HG02642 (cell line): ENCODE results near the gene ADORA1.

Experiments
- ATAC-seq: cut with Tn5 transposase; IDR thresholded peaks from one replicate; pipeline ENCODE4 v1.9.1; 2021; ENCODE audit warnings: mild to moderate bottlenecking; ENCODE audit not compliant: unreplicated experiment, poor library complexity

Gene ADORA1

DNA sequence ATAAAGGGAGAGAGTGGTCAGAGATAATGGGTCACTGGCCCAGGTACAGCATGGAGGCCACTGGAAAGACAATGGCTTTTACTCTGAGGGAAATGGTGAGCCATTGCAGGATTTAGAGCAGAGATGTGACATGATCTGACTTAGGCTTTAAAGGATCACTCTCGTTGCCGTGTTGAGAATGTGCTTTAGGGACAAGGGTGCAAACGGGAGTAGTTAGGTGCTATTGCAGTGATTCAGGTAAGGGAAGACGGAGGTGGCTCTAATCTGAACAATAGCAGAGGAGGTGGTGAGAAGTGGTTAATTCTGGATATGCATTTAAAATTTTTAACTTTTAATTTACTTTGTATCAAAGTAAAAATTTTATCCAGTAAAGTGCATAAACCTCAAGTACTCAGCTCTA, 9.8 kb downstream of the ADORA1 start:
- ATAC-seq, result no peak

DNA sequence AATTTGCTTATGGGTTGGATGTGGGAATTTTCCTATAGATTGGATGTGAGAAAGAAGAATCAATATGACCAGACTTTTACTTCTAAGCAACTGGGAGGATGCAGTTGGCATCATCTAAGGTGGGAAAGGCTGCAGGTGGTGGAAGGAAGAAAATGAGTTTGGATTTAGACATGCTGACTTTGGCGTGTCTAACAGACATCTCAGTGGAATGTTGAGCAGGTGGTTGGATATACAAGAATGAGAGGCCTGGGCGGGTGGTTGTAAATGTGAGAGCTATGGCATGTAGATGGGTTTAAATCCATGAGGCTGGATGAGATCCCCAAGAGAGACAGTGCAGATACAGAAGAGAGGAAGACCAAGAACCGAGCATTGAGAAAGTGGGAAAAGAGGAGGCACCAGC, 10.5 kb downstream of the ADORA1 start:
- no peak for ATAC-seq

DNA sequence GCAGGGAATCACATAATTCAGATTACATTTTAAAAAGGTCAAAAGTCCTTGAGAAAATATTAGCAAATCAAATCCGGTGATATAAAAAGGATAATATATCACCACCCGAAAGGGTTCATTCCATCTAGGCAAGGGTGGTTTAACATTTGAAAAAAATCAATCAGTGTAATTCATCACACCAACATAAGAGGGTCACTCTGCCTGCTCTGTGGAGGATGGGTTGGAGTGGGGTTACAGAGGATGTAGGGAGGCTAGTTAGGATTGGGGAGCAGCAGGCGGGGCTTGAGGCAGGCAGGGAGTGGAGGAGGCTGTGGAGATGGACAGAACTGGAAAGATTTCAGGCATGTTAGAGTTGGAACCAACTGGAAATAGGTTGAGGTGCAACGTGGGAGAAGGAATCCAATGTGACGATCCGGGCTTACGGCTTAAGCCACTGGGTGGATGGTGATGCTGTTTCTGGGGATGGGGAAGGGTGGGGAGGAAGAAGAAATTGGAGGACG, 12.5 kb downstream of the ADORA1 start:
- ATAC-seq, result no peak

DNA sequence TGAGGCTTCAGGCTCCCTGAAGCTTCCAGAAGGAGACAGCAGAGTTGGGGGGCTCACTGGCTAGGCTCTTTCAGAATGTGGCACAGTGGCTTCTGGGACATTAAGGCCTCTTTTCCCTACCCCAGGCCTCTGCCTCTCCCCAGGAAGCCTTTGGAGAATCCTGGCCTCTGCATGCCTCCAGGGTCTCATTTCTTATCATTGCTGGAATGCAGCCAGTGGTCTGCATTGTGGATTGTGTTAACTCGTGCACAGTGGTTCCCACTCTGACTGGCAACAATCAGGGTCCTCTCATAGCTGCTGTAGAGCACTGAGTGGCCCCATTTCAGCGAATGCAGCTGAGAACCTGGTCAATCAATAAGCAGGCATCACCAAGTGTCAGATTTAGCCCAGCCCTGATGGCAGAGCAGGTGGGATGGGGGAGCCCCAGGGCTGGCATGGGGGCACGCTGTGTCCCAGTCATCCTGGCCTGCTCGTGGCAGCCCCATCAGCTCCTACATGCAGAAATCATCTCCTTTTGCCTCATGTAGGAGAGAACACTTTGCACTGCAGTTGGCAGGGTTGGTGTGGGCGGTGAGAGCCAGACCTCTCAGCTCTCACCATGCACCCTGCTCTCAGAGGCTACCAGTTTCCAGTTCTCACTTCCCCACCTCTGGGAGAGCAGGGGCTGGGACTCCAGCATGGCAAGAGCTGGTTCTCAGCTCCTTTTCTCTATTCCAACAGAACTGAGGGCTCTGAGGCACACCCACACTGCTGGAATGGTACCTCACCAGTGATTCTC, 13.4 kb downstream of the ADORA1 start:
- ATAC-seq, result no peak

DNA sequence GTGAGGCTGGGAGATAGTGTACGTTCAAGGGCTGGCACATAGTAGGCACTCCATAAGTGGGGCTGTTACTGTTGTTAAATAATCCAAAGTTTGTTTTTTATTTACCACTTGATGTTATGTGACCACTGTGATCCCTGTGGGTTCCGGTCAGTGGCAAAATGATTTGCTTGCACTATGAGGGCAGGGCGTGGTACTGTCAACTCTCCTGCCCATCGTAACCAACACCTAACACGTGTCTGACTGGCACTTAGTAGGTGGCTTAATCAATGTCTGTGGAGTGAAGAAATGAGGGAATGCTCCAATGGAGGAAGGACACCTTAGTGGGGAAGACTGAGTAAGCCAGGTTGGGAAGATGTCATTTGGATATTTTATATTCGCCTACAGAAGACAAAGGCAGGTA, 14.6 kb downstream of the ADORA1 start:
- no peak for ATAC-seq

DNA sequence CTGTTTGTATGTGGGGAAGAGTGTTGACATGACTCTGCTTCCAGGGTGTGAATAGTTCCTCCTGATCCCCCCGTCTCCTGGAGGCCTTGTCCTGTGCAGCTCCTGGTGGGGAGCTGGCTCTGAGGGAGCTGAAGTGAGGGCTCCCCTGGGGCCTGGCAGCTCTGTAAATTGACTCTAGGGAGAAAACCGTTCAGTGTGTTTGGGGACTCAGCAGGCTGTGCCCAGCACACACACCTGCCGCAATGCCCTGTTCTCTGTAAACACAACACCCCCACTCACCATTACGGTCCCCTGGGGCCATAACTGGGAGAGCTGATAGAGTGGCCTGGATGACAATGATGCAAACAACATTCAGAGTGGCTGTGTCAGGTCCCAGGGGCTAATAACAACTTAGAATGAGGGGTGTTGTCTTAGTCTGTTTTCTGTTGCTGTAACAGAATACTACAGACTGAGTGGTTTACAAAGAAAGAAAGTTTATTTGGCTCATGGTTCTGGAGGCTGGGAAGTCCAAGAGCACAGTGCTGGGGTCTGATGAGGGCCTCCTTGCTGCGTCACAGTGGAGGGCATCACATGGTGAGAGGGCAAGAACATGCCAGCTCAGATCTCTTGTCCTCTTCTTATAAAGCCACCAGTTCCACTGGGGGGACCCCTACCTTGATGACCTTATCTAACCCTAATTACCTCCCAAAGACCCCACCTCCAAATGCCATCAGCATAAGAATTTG, 15.3 kb downstream of the ADORA1 start:
- no peak for ATAC-seq

DNA sequence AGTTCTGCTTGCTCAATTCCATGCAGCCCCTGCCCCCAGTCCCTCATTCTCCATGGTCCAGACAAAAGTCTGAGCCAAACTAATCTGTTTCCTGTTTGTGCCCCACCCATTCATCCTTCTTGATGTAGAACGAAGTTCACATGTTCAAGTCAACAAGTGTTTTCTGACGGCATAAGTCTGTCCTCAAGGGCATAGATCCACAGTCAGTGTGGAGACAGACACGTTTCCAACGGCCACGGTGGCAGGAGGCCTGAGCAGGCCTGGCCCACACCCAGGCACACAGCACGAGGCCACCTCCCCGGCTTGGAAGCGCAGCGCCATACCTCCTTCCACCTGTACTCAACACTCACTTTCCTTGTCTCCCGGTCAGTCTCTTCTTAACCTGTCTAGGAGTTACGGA, 16.1 kb downstream of the ADORA1 start:
- ATAC-seq, result no peak

DNA sequence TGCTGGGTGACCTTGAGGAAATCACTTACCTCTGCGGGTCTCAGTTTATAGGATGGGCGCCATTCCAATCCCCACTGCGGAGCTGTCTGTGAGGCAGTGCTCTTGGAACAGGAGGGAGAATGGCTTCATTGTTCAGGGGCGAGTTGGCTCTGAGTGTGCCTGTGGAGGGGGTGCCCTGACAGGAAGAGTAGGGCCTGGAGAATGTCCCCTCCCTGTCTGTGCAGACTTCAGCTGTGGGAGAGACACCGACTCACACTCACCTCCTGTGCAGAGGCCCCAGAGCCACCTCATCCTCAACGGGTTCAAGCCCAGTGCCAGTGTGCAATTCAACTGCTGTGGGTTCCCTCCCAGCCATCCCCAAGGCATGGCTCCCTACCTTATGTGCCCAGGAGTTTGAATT, 17.1 kb downstream of the ADORA1 start:
- no peak for ATAC-seq

DNA sequence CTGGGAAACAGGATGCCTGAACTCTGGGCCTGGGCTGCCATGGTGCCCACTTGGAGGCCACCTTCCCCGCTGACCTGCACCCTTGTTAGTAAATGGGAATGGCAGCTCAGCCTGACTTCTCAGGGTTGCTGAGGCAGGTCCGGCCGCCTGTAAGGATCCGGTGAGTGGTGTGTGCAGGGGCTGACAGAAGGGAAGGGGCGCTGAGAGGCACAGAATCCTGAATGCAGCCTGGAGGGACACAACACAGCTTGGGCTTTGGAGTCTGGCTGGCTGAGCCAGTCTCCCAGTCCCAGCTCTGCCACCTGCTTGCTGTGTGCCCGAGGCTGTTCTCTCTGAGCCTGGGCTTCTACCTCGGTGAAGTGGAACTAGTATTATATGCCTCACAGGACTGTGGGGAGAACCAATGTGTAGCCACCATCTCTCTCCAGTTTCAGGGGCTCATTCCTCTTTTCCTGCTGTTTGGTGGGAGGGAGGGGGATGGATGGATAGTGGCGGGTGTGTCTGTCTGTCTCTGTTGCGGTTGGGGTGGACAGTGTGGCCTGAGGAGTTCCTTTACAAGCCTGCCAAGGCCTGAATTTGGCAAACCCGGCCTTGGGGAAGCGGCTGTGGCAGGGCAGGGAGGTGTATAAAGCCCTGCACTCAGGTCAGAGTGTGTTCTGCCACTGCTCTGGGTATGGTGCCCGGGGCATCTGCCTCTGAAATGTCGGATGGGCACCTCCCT, 18.0 kb downstream of the ADORA1 start:
- ATAC-seq, result no peak

DNA sequence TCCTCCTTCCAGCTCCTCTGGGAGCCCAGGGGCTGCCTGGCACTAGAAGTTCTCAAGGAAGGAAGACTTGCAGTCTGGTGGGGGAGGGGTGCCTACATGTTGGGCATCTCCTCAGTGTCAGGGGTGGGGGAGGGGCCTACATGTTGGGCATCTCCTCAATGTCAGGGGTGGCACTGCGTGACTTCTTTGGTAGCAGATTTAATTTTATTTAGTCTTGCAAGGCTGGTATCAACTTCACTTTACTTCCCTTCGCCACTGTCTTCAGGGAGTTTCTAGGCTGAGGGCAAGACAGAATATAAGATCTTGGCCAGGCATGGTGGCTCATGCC, 18.5 kb downstream of the ADORA1 start:
- ATAC-seq, result no peak

DNA sequence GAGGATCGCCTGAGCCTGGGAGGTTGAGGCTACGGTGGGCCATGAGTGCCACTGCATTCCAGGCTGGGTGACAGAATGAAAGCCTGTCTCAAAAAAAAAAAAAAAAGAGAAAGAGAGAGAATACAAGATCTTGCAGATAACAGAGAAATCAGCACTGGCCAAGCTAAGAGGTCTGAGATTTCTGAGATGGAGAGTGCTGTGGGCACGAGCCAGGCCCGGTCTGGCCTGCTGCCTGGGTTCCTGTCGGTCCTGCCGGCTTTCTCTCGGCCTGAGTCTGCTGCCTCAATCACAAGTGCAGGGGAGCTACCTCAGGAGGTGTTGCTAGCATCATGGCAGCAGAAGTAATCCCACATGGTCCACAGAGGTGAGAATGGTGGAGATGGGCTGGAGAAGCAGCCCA, 19.0 kb downstream of the ADORA1 start:
- ATAC-seq, result no peak

DNA sequence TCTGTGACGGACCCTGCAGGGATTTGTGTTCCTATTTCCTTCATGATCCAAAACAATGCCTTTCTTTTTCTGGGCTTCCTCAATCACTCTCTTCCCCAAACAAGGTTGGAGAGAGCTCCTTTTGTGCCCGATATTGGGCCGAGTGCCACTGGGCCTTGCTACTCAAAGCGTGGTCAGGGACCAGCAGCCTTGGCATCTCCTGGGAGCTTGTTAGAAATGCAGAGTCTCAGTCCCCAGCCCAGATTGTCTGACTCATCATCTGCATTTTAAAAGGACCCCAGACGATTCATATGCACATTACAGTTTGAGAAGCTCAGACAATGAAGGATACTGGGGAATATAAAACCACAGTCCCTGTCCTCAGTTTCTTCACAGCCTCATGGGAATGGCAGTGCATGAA, 19.9 kb downstream of the ADORA1 start:
- ATAC-seq, result no peak

DNA sequence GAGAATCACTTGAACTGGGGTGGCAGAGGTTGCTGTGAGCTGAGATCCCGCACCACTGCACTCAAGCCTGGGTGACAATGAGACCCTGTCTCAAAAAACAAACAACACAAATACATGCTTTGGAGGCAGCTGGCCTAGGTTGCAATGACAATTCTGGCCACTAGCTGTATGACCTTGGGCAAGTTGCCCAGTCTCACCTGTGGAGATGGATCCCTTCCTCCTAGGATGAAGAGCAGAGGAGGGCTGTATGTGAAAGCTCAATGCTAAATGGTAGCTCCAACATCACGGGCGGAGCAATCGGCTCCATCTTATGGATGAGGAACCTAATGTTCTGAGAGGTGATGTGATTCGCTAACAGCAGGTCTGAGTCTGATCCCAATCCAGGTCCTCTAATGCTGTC, 20.6 kb downstream of the ADORA1 start:
- ATAC-seq, result no peak

DNA sequence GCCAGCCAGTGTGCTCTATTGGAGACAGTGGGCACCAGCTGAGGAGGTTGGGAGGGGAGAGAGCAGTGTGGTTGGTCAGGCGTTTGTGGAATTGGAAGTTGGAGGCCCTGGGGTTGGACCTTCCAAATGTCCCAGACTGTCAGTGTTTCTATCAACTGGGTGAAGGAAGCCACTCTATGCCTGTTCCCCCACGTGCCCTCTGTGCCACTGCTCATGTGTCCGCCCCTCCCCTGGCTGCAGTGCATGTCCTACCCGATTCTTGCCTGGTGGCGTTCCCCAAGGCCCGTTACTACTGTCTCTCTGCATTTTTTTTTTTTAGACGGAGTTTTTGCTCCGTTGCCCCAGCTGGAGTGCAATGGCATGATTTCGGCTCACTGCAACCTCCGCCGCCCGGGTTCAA, 21.1 kb downstream of the ADORA1 start:
- ATAC-seq, result no peak

DNA sequence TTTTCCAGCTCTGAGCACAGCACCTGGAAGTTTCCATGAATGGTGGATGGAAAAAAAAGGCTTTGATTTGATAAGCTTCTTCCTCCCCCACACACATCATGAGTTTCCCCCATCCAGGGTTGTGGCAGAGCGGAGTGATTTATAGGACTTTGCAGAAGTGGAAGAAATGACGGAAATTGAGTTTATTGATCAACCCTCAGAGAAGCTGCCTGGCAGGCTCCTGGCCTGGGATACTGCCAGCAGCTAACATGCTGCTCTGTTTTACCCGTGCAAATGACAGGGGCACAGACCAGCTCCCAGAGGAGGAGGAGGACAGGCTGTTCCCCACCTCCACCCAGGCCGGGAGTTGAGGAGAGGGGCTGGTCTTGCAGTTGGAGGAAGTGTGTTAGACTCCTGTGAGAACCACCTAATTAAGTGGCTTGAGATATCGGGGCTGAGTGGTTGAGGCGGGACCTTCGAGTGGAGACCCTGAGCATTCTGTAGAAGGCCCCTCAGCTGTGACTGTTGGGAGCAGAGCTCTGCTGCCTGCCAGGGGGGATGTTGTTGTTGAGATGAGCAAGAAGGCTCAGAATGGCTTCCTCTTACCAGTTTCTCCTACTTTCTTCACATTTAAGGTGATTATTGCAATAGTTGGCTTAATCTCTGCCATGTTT, 21.8 kb downstream of the ADORA1 start:
- no peak for ATAC-seq

DNA sequence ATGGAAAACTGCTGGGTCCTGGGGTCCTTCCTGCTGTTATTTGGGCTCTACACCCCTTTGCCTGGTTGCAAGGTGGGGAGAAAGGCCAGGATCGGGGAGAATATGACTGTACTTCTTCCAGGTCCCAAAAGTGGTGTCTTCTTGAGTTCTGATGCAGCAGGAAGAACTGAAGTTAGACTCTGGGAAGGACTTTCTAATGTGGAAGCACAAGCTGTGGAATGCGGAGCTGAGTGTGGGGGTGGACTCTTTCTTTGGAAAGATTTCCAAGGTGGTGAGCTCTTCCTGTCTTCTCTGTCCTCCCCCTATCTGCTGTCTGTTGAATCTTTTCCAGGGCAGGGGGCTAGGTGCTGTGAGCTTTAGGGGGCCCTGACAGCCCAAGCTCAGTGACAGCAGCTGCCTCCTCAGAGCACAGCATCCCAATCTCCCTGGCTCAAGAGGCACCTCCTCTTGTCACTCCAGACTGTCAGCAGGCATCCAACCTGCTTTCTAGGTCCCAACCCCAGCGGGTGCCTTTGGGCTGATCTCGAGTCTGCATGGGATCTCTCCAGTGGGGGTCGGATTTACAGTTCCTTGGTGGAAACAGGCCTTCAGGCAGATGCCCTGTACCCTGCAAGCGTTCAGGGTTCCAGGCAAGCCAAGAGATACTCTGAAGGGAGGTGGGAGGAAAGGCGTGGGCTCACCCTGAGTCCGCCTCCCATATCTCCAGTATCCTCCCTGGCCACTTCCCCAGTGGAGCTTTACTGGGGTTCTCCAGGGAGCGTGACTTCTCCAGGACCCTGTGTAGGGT, 23.2 kb downstream of the ADORA1 start:
- no peak for ATAC-seq

DNA sequence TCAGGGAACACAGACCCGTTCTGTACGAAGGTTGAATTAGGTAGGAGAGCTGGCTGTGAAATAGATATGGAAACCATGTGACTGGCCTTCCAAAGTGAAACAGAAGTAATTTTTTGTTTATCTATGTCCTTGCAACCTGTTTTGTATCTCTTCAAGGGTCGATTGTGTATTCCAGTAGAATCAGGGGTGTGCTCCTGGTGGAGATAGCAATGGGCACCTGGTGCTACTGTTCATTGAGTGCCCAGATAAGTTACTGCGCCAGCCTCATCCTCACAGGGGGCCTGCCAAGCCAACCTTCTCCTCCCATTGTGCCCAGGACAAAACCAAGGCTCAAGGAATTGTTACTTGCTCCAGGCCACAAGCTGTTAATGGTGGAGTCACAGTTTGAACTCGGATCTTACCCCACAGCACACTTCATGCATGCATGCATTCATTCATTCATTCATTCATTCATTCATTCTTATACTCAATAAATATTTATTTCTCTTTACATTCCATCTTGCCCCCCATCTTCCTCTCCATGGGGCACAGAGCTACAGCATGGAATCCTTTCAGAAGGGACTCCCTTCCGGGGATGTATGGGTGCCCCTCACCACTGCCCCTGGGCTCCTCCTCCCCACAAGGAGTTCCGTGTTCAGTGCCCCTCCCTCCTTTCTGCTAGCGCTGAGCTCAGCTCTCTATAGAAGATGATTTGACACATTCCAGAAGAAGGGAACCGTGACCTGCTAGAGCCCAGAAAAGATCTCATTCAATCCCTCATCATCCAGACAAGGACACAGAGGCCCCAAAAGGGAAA, 24.0 kb downstream of the ADORA1 start:
- no peak for ATAC-seq

DNA sequence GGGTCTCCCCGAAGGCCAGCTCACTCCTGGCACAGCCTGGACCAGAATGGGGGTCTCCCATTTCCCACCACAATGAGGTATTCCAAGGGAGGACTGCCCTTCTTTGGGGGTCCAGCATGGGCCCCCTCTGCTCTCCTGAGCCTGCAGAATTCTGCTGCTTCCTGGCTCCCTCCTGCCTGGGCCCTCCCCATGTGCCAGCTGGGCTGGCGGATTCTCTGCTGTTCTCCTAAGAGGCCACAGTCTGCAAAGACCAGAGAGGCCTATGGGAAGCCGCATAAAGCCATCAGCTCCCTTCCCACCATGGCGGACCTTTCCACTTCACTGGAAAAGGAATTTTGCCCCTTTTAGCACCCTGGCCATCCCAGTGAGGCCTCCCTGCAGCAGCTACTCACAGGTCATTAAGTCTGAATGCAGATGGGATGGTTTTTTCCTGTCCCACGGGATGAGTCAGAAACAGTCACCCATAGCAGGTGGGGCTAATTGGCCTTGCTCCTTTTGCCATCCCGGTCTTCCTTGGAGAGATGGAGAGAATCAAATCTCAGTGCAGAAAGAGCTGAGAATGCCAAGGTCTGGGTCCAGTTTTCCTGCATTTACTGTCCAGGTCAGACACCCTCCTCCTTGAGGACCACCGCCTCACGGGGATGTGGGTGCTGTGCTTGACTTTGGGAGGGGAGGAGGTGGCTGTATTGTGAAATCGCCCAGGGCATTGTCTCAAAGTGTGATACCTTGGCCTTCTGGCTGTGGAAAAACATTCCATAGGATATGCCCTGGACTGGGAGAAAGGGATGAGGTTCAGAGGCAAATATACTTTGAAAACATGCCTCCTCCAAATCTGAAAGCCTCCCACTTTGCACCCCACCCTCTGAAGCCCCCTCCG, 24.9 kb downstream of the ADORA1 start:
- ATAC-seq, result no peak
